Stimulated activated effector memory CD8-positive, alpha-beta T cell treated with anti-CD3 and anti-CD28 coated beads, Interleukin-12 subunit alpha, Interleukin-12 subunit beta, amount 100 ng/mL, for 72 hours (primary cell): ENCODE data around the gene DIS3L2.
A peak's percentile ranks its signal among the peaks of the same experiment; 100 is the strongest.
"Not testable (repeated sequence)": the region's sequence is repeated elsewhere in the genome, so short reads cannot be mapped to it uniquely, and the experiment has no call there.

ENCODE experiments used
- ATAC-seq: fragments of 150-1000 bp; cut with Tn5 transposase; 2 replicates; pipeline ENCODE4 v1.10.0; 2021
- DNase-seq, 2 donors: peaks; one replicate each; pipeline ENCODE4 v3.0.0; 2021 to 2022; ENCODE audit warnings: low spot score in 2 of 2
- H3K27ac Mint-ChIP-seq: one replicate; pipeline ENCODE4 v1.8.0; 2022; ENCODE audit warnings: mild to moderate bottlenecking, mixed read lengths
- H3K36me3 Mint-ChIP-seq: one replicate; pipeline ENCODE4 v1.8.0; 2022; ENCODE audit warnings: mild to moderate bottlenecking, mixed read lengths
- H3K4me1 Mint-ChIP-seq: one replicate; pipeline ENCODE4 v1.8.0; 2022; ENCODE audit warnings: mixed read lengths
- H3K4me3 Mint-ChIP-seq: one replicate; pipeline ENCODE4 v1.8.0; 2022; ENCODE audit warnings: mild to moderate bottlenecking, mixed read lengths
- H3K9me3 Mint-ChIP-seq: one replicate; pipeline ENCODE4 v1.8.0; 2022; ENCODE audit warnings: mixed read lengths

DIS3L2 gene

DNA sequence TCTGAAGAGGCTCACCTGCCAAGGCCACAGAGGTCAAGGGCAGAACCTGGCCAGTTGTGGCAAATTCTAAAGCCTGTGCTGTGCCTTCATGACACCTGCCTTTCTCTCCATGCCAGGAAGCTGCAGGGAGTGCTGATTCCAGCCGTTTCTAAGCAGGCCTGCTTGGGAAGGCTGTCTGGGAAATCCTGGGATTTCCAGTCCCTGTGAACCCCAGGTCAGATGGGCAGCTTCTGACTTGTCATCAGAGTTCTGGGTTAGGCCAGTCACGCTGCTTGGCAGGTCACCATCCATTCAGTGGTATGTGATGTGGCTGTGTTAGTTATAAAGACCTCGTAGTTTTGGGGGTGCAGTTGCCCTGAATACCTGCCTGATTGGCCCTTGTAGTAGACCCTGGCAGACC, 346.3 kb downstream of the DIS3L2 start:
- Mint-ChIP-seq H3K4me3 (no peak overlapping the region), H3K27ac (peak overlapping the region; percentile 86), H3K9me3 (no peaks in the 10 kb centered on the region), H3K36me3 (no peaks in the 10 kb centered on the region), H3K4me1 (peaks cover 35% of the 10 kb centered on the region)
- ATAC-seq: no peak
- no peak for DNase-seq

DNA sequence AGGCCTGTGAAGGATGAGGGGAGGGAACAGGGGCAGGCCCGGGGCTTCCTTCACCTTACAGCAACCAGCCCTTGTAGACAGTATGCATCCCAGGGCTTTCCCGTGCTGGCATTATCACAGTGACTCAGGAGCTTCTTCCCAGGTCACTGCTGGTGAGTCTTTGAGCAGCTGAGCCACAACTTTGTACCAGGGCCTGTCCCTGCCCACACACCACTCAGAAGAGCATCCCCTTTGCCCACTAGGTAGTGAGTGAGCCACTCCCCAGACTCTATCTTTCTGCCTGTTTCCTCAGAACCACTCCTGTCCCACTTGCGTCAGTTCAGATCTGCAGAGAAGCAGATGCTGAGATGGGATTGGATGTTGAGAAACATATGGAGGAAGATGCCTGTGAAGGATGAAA, 347.5 kb downstream of the DIS3L2 start:
- H3K4me3 Mint-ChIP-seq: no peak overlapping the region
- no peaks in the 10 kb centered on the region for H3K36me3 Mint-ChIP-seq
- H3K27ac Mint-ChIP-seq: peak overlapping the region; percentile 50
- DNase-seq (no peak), ATAC-seq (peak; percentile 41)
- H3K9me3 Mint-ChIP-seq: no peaks in the 10 kb centered on the region
- peaks cover 39% of the 10 kb centered on the region for H3K4me1 Mint-ChIP-seq

DNA sequence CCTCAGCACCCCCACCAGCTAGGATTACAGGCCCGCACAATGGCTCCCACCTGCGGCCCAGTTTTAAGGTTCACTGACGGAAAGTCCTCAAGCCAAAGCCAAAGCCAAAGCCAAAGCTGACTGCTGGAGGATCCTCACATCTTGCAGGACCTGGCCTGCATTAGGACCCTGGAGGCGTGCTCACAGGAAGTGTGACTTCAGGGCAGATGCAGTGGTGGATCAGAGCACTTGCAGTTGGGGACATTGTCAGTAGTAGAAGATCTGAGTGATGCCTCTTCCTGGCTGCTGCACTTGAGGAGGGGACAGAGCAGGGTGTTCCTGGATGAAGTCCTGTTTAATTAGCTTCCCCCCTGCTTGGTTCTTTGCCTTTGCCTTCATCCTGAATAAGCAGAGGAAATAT, 348.1 kb downstream of the DIS3L2 start:
- Mint-ChIP-seq H3K9me3 (no peaks in the 10 kb centered on the region), H3K4me3 (peak overlapping the region; percentile 39), H3K4me1 (peaks cover 45% of the 10 kb centered on the region), H3K27ac (peak overlapping the region; percentile 50), H3K36me3 (no peaks in the 10 kb centered on the region)
- no peak for DNase-seq
- peak; percentile 62 for ATAC-seq

DNA sequence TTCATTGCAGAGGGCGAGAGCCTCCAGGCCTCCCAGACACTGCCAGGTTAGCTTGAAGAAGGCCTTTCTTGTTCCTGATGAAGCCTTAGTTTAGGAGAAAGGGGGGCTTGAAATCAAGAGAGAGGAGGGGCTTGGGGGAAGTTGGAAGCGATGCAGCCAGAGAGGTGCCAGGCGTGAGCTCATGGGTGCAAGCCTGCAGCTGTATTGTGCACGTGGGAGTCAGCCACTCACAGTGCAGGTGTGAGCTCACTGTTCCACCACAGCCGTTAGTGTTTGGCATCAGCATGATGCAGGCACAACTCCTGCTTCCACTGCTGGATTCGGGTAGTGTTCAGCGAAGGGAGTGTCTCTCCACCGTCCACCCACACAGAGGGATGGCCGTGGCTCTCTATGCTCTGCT, 348.6 kb downstream of the DIS3L2 start:
- DNase-seq (no peak), ATAC-seq (peak; percentile 85)
- Mint-ChIP-seq H3K36me3 (no peaks in the 10 kb centered on the region), H3K4me1 (peaks cover 50% of the 10 kb centered on the region), H3K27ac (peak overlapping the region; percentile 50), H3K9me3 (no peaks in the 10 kb centered on the region), H3K4me3 (peak overlapping the region; percentile 39)

DNA sequence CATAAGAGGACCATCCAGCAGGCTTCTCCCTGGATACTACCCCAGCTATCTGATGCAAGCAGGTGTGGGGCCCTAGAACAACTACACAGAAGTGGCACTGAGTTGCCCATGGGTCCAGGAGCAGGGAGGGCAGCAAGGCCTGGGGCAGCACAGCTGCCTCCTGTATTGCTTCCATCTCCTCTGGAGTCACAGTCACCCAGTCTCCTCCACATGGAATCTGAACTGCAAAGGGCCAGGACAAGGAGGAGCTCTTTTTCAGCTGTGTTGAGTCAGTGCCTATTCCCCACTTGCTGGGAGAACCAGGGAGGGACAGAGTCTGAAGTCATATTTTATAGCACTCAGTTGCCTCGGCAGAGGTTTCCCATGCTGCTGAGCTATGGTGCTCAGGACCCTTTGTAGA, 349.2 kb downstream of the DIS3L2 start:
- H3K4me3 Mint-ChIP-seq: peak overlapping the region; percentile 39
- peaks cover 56% of the 10 kb centered on the region for H3K4me1 Mint-ChIP-seq
- H3K27ac Mint-ChIP-seq: peak overlapping the region; percentile 50
- no peaks in the 10 kb centered on the region for H3K9me3 Mint-ChIP-seq
- ATAC-seq (no peak), DNase-seq (no peak)
- H3K36me3 Mint-ChIP-seq: no peaks in the 10 kb centered on the region

DNA sequence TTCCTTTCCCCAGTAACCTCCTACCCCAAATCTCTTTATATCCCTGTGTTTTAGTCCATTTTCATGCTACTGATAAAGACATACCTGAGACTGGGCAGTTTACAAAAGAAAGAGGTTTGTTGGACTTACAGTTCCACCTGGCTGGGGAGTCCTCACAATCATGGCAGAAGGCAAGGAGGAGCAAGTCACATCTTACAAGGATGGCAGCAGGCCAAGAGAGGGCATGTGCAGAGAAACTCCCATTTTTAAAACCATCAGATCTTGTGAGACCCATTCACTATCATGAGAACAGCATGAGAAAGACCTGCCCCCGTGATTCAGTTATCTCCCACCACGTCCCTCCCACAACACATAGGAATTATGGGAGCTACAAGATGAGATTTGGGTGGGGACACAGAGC, 352.1 kb downstream of the DIS3L2 start:
- DNase-seq, H3K36me3 Mint-ChIP-seq, H3K27ac Mint-ChIP-seq, ATAC-seq, H3K9me3 Mint-ChIP-seq, H3K4me3 Mint-ChIP-seq: not testable (repeated sequence)
- H3K4me1 Mint-ChIP-seq: peaks cover 61% of the 10 kb centered on the region

DNA sequence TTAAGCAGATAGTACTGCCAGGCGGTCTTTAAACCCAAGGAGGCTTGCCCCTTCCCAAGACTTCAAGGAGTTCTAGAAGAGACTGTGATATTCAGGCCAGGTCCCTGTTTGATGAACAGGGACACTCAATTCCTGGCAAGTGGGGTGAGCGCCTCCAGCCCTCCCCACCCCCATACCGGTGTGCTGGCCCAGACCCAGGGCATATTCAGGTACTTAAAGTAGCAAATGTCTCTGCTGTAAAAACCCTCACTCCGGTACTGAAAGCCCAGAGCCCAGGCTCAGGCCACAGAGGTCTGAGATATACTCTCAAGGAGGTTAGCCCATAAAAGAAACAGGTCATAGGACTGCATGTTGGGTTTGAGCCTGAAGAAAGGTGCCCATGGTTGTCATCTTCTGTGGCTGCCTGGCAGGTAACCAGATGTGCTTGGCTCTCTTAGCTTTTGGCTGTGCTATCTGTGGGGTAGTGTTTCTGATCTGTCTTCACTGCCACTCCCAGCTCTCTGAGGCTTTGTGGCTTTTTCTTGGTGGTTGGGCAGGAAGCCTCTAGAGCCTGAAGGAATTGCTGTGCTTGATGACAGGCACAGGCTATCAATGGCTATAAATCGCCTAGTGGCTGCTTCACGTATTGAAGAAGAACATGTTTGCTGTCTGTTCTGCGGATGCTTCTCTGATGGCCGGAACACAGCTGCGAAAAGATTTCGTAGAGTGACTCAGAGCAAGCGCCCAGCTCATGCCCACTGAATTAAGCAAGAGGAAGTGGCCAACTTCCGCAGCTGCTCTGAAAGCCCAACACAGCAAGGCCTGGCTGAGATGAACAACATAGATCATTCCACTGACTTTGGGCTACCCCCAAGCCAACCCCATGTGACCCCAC, 353.8 kb downstream of the DIS3L2 start:
- Mint-ChIP-seq H3K36me3 (no peaks in the 10 kb centered on the region), H3K4me3 (peak overlapping the region; percentile 67), H3K9me3 (no peaks in the 10 kb centered on the region), H3K27ac (peak overlapping the region; percentile 97), H3K4me1 (peaks cover 55% of the 10 kb centered on the region)
- ATAC-seq: peak; percentile 97
- peak; percentile 49 to 83 for DNase-seq

DNA sequence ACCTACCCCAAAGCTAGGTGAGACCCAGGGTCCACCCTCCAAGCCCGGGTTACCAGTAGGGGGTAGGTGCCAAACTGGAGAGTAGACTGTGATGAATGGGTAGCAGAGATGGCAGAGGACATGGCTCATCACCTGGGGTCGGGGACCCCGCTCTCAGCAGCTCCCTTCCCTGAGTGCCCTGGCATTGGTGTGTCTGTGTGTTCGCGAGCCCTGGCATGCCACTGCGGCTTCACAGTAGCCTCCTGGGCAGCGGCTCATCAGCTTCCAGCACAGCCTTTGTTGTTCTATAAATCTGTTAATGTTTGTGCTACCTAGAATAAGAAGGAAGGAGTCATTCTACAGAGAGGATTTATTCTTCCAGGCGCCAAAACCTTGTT, 354.4 kb downstream of the DIS3L2 start:
- ATAC-seq: no peak

DNA sequence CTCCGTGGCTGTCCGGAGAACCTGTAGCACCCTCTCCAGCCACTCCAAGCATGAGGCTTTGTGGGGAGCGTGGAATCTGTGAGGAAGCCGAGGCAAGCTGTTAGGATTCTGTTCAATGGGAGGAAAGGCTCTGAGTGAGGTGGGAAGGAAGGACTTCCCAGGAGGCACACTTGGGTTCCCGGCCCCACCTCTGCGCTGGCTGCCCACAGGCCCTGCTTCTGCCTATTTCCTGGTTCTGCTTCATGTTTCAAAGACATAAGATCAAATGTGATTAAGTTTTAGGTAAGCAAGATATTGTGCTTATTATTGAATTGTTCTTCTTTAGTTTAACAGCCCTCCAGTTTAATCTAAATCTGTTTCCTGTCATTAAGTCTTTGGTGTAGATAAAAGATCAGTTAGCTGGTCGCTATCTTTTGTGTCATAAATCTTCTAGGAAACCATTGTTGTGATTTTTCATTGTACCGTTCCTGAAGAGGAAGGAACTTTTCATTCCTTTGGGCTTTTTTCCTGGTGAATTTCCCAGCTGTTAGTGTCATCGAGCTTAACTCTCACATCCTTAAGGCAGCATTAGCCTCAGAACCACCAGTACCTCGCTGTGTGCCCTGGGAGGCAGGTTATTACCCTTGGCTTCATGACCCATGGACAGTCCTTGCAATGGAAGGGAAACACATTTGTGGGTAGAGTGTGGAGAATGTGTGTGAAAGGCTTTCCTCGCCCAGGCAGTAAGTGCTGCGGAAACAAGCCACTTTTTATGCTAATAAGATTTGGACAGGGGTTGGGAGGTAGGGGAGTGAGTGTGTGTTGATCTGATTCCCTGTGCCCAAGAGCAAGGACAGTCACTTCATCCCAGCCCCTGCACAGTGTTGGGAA, 355.2 kb downstream of the DIS3L2 start:
- H3K4me1 Mint-ChIP-seq: peaks cover 56% of the 10 kb centered on the region
- peak overlapping the region; percentile 67 for H3K4me3 Mint-ChIP-seq
- DNase-seq (no peak), ATAC-seq (no peak)
- H3K9me3 Mint-ChIP-seq: no peaks in the 10 kb centered on the region
- H3K27ac Mint-ChIP-seq: peak overlapping the region; percentile 97
- H3K36me3 Mint-ChIP-seq: no peaks in the 10 kb centered on the region

More for the DNA sequence above, 354.4 kb downstream of the DIS3L2 start:
- H3K4me1 Mint-ChIP-seq: peaks cover 53% of the 10 kb centered on the region
- peak overlapping the region; percentile 67 for H3K4me3 Mint-ChIP-seq
- DNase-seq: no peak
- no peaks in the 10 kb centered on the region for H3K9me3 Mint-ChIP-seq
- peak overlapping the region; percentile 97 for H3K27ac Mint-ChIP-seq
- H3K36me3 Mint-ChIP-seq: no peaks in the 10 kb centered on the region

DNA sequence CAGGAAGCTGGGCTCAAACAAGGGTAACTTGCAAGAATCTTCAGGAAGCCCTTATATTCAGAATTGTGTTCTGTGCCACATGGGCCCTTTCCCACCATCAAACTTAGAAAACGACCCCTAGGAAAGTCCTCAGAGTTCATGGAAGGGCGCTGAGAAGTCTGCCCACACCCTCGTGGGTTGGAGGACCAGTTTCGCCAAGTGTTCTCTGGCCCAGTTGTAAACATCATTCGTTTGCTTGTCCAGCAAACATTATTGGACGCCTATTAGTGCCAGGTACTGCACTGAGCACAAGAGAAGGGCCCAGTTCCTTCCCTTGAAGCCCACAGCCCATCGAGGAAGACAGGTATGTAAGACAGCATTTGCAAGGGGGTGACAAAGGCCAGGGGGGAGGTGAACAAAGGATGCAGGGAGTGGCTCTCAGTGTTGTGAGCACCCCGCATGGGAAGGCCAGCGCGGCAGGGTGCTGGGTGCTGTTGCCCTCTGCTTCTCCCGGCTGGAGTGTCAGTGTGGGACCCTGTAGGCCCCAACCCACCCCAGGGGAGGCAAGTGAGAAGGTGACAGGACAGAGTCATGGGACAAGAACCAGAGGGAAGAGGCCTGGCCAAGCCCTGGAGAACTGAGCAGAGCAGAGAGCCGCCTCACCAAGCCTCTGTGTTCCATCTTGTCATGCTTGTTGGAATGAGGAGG, 356.8 kb downstream of the DIS3L2 start:
- Mint-ChIP-seq H3K27ac (peak overlapping the region; percentile 60), H3K9me3 (no peaks in the 10 kb centered on the region), H3K4me3 (no peak overlapping the region), H3K36me3 (no peaks in the 10 kb centered on the region), H3K4me1 (peaks cover 63% of the 10 kb centered on the region)
- DNase-seq (no peak), ATAC-seq (no peak)

DNA sequence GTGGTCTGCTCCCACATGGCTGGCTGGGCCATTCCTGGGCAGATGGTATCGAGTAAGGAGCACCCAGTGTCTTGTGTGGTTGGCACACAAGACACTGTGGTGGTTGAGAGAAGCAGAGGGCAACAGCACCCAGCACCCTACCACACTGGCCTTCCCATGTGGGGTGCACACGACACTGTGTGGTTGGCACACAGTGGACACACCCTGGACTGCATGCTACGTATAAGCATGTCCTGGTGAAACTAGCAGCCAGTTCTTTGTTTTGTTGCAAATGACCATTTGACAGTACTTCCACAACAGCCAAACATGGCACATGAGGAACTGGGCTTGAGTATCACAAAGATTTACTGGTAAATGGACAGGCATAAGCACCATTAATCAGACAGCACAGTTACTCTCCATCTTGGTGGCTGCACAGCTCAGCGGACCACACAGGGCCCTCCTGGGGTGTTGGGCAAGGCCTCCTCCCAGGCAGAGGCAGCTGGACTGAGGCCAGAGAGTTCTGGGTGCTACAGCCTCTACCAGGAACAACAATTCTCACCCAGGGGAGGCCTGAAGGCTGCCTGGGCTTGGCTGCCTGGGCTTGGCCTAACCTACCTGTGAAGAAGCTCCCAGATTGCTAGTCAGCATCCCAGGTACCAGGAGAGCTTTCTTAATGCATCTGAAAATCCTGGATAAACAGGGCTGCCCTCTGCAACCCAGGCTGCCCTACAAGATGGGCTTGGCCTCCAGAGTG, 357.7 kb downstream of the DIS3L2 start:
- no peaks in the 10 kb centered on the region for H3K9me3 Mint-ChIP-seq
- peak overlapping the region; percentile 60 for H3K27ac Mint-ChIP-seq
- ATAC-seq: no peak
- no peak overlapping the region for H3K4me3 Mint-ChIP-seq
- H3K4me1 Mint-ChIP-seq: peaks cover 57% of the 10 kb centered on the region
- no peaks in the 10 kb centered on the region for H3K36me3 Mint-ChIP-seq
- no peak for DNase-seq

DNA sequence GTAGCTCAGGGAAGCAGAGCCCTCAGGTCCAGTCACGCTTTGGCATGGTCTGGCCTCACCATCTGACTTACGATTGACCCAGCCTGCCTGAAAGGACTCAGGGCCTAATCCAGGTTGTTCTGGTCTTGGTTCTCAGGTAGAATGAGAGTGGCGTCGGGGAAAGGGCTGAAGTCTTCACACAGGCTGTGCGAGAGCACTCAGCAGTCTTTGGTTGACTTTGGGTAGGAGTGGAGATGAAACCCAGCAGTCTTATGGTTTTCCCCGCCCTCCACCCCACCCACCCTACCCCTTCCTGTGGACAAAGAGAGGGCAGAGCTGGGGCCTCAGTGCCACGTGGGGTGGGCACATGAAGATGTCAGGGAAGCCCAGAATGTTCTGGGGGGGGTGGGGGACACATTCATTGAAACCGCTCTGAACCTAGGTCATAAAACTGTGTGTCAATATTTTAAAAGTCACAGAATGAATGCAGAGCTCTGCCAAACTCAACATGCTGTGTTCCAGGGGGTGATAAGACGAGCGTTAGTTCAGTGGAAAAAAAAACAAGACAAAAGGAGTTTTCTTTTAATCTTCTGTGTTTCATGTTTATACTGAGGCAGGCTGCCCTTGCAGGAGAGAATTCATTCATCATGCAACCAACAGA, 358.4 kb downstream of the DIS3L2 start:
- Mint-ChIP-seq H3K36me3 (no peaks in the 10 kb centered on the region), H3K4me3 (no peak overlapping the region), H3K4me1 (peaks cover 50% of the 10 kb centered on the region), H3K27ac (no peak overlapping the region), H3K9me3 (no peaks in the 10 kb centered on the region)
- DNase-seq (no peak), ATAC-seq (no peak)

DNA sequence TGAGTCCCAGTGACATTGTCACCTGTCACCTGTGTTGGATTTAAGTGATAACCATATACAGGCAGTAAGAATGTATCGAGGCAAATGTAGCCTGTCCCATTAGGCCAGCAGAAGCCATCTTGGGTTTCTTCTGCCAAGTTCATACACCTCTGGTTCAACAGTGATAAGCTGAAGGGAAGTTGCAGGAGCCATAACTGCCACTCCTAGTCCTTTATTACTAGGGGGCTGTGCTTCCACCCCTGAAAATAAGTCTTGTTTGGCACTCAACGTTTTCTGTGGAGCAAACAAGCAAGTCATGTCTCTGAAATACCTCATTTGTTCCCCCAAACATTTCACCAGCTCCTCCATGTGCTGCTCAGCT, 358.9 kb downstream of the DIS3L2 start:
- peaks cover 45% of the 10 kb centered on the region for H3K4me1 Mint-ChIP-seq
- peak overlapping the region; percentile 69 for H3K27ac Mint-ChIP-seq
- no peaks in the 10 kb centered on the region for H3K36me3 Mint-ChIP-seq
- ATAC-seq (no peak), DNase-seq (no peak)
- H3K4me3 Mint-ChIP-seq: no peak overlapping the region
- H3K9me3 Mint-ChIP-seq: no peaks in the 10 kb centered on the region

DNA sequence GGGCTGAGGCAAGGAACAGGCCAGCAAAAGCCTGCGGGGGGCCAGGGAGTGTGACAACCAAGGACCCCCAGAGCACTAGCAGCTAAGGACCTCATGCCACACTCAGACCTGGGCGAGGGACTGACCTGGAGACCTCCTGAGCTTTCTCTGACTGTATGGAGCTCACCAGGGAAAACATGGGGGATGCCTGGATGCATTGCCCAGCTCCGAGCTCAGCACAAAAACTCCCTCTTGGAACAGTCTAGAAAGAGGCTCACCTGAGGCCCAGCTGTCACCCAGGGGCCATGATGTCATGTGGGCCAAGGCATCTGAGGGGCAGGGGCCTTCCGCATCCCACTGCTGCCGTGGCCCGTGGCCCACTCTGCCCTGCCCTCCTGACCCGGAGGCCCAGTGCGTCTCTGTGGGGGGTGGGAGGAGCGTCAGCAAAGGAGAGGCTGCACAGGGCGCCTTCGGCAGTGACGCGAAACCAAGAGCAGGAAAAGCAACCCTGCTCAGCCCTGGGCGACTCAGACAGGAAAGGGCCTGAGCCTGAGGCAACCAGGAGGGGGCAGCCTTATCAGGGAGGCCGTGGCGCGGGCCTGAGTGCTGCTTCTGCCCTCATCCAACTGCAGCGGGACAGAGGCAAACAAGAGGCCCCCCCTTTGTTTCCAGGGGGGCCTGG, 359.8 kb downstream of the DIS3L2 start:
- Mint-ChIP-seq H3K4me3 (peak overlapping the region; percentile 13), H3K9me3 (no peaks in the 10 kb centered on the region), H3K4me1 (peaks cover 36% of the 10 kb centered on the region), H3K27ac (peak overlapping the region; percentile 69), H3K36me3 (no peaks in the 10 kb centered on the region)
- DNase-seq: no peak
- peak; percentile 77 for ATAC-seq
